GM18870 (cell line): ENCODE data around the gene BOK.

Experiments used
- ATAC-seq: cut with Tn5 transposase; IDR thresholded peaks from one replicate; pipeline ENCODE4 v1.9.1; 2021; ENCODE audit warnings: moderate library complexity; ENCODE audit not compliant: unreplicated experiment

Gene BOK

DNA sequence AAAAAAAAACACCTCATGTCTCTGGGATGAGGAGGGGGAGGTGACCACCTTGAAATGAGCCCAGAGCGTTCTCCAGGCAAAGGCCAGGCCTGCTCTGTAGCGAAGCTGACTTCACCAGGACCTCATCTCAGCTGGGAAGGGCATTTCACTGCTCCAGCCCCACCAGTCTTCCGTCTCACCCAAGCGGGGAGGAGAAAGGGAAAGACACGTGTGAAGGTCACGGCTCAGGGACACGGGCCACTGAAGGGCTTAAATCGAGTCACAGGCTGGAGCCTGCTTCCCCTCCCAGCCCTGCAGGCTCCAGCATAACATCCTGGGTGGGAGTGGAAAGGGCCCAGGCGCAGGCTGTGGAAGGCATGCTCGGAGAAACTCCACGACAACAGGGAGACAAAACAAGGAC, 60.3 kb downstream of the BOK start:
- no peak for ATAC-seq

DNA sequence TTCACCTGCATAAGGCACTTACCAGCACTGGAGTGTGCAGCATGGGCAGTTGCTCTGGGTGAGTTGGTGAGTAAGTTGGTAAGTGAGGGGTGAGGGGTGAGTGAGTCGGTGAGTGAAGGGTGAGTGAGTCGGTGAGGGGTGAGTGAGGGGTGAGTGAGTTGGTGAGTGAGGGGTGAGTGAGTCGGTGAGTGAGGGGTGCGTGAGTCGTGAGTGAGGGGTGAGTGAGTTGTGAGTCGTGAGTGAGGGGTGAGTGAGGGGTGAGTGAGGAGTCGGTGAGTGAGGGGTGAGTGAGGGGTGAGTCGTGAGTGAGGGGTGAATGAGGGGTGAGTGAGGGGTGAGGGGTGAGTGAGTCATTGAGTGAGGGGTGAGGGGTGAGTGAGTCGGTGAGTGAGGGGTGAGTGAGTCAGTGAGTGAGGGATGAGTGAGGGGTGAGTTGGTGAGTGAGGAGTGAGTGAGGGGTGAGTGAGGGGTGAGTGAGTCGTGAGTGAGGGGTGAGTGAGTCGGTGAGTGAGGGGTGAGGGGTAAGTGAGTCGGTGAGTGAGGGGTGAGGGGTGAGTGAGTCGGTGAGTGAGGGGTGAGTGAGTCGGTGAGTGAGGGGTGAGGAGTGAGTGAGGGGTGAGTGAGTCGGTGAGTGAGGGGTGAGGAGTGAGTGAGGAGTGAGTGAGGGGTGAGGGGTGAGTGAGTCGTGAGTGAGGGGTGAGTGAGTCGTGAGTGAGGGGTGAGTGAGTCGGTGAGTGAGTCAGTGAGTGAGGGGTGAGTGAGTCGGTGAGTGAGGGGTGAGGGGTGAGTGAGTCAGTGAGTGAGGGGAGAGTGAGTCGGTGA, 61.3 kb downstream of the BOK start:
- ATAC-seq = no peak

DNA sequence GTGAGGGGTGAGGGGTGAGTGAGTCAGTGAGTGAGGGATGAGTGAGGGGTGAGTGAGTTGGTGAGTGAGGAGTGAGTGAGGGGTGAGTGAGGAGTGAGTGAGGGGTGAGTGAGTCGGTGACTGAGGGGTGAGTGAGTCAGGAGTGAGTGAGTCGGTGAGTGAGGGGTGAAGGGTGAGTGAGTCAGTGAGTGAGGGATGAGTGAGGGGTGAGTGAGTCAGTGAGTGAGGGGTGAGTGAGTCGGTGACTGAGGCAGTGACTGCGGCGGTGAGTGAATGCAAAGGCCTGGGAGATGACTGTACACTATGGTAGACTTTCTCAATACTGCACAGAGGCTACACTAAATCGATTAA, 61.8 kb downstream of the BOK start:
- no peak for ATAC-seq
